Measurements from ENCODE around the gene UGT1A9. TPM values are rescaled to one million over a fixed set of nuclear protein-coding genes. Genes with fewer than 3 reads are reported as not detected.

Gene UGT1A9
- polyA plus RNA-seq, 1 of the 3 experiments (the other 2 are of a cell fraction) = not detected

DNA sequence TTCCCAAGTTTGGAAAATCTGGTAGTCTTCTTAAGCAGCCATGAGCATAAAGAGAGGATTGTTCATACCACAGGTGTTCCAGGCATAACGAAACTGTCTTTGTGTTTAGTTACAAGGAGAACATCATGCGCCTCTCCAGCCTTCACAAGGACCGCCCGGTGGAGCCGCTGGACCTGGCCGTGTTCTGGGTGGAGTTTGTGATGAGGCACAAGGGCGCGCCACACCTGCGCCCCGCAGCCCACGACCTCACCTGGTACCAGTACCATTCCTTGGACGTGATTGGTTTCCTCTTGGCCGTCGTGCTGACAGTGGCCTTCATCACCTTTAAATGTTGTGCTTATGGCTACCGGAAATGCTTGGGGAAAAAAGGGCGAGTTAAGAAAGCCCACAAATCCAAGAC, 100.5 kb downstream of the UGT1A9 start:
- Histone ChIP-seq H3K27ac (ENCODE audit: low read depth in 2 of 2, low read length in 1 of 2) (no peak overlapping the region), H3K27me3 (ENCODE audit: insufficient read depth) (no peaks in the 10 kb centered on the region; the same call in 1 of the 2 replicates), H3K9me2 (no peaks in the 10 kb centered on the region), H2AFZ (ENCODE audit: low read depth) (no peak overlapping the region), H3K36me3 (replicated peaks in 1 of 2; ENCODE audit: control insufficient read depth in 1 of 2, insufficient read depth in 2 of 2, low read length in 1 of 2) (no peaks in the 10 kb centered on the region), H4K20me1 (ENCODE audit: insufficient read depth) (no peaks in the 10 kb centered on the region), H3K9ac (no peak overlapping the region), H3F3A (replicated peaks; ENCODE audit: insufficient read depth) (no peaks in the 10 kb centered on the region), H3K4me3 (ENCODE audit: low read depth in 2 of 2, low read length in 1 of 2) (no peak overlapping the region), H3K79me2 (ENCODE audit: insufficient read depth) (no peaks in the 10 kb centered on the region), H3K4me1 (ENCODE audit: control insufficient read depth in 1 of 2, insufficient read depth in 2 of 2, low read depth in 1 of 2, low read length in 1 of 2) (no peaks in the 10 kb centered on the region), H3K9me3 (no peaks in the 10 kb centered on the region), H3K4me2 (no peak overlapping the region)
- TF ChIP-seq CHD2 (IDR thresholded peaks at IDR 0.05; ENCODE audit: low read length, partially characterized antibody) (no peak), NRF1 (IDR thresholded peaks at IDR 0.05; ENCODE audit: low read depth, low read length) (no peak), RXRA (IDR thresholded peaks at IDR 0.05; ENCODE audit: borderline replicate concordance, low read depth) (no peak), JUND (IDR thresholded peaks at IDR 0.05) (no peak), FOSL2 (IDR thresholded peaks at IDR 0.05; ENCODE audit: borderline replicate concordance, low read depth) (no peak), SIN3A (IDR thresholded peaks at IDR 0.05; ENCODE audit: borderline replicate concordance, low read depth, low read length) (no peak), EZH2phosphoT487 (IDR thresholded peaks at IDR 0.05; ENCODE audit: borderline replicate concordance, low read depth) (no peak), FOXJ3 (CRISPR knock-in tag; IDR thresholded peaks at IDR 0.05) (no peak), POLR2AphosphoS5 (IDR thresholded peaks at IDR 0.05; ENCODE audit: low read depth, low read length) (no peak), TEAD4 (IDR thresholded peaks at IDR 0.05; ENCODE audit: borderline replicate concordance, insufficient read depth) (no peak), EP300 (IDR thresholded peaks at IDR 0.05; ENCODE audit: borderline replicate concordance in 1 of 2, low read depth in 1 of 2, low read length in 1 of 2) (no peak), ELF1 (IDR thresholded peaks at IDR 0.05) (no peak)
- TF ChIP-seq, protein P1, sequence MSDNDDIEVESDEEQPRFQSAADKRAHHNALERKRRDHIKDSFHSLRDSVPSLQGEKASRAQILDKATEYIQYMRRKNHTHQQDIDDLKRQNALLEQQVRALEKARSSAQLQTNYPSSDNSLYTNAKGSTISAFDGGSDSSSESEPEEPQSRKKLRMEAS (IDR thresholded peaks at IDR 0.05; ENCODE audit: low read depth) = no peak
- TF ChIP-seq, protein P2, sequence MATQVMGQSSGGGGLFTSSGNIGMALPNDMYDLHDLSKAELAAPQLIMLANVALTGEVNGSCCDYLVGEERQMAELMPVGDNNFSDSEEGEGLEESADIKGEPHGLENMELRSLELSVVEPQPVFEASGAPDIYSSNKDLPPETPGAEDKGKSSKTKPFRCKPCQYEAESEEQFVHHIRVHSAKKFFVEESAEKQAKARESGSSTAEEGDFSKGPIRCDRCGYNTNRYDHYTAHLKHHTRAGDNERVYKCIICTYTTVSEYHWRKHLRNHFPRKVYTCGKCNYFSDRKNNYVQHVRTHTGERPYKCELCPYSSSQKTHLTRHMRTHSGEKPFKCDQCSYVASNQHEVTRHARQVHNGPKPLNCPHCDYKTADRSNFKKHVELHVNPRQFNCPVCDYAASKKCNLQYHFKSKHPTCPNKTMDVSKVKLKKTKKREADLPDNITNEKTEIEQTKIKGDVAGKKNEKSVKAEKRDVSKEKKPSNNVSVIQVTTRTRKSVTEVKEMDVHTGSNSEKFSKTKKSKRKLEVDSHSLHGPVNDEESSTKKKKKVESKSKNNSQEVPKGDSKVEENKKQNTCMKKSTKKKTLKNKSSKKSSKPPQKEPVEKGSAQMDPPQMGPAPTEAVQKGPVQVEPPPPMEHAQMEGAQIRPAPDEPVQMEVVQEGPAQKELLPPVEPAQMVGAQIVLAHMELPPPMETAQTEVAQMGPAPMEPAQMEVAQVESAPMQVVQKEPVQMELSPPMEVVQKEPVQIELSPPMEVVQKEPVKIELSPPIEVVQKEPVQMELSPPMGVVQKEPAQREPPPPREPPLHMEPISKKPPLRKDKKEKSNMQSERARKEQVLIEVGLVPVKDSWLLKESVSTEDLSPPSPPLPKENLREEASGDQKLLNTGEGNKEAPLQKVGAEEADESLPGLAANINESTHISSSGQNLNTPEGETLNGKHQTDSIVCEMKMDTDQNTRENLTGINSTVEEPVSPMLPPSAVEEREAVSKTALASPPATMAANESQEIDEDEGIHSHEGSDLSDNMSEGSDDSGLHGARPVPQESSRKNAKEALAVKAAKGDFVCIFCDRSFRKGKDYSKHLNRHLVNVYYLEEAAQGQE (IDR thresholded peaks at IDR 0.05; ENCODE audit: low read depth, low read length) = no peak
- TF ChIP-seq, protein P3, sequence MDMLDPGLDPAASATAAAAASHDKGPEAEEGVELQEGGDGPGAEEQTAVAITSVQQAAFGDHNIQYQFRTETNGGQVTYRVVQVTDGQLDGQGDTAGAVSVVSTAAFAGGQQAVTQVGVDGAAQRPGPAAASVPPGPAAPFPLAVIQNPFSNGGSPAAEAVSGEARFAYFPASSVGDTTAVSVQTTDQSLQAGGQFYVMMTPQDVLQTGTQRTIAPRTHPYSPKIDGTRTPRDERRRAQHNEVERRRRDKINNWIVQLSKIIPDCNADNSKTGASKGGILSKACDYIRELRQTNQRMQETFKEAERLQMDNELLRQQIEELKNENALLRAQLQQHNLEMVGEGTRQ (IDR thresholded peaks at IDR 0.05; ENCODE audit: borderline replicate concordance, low read depth, low read length) = no peak
- 75% methylated on average over 16 of the region's 16 CpGs for WGBS (ENCODE audit: low lambda C conversion rate)
- no peak for DNase-seq
- ChIA-PET POLR2A (no interaction called here), CTCF (no interaction called here)
